ENCODE data around the gene CXCR2. TPM values are rescaled to one million over a fixed set of nuclear protein-coding genes. Genes with fewer than 3 reads are reported as not detected.

The CXCR2 gene
- total RNA-seq, 1 experiment from 2014 or later, result not detected

GRCh38 chr2:218123986-218124385 is 1.8 kb upstream of the CXCR2 start:
- H3K9me3 ChIP-seq, result peaks cover 15% of the 10 kb centered on the region; the same call in 1 of the 2 replicates
- Mint-ChIP-seq H3K4me3 (ENCODE audit: unreplicated experiment) (no peak overlapping the region), H3K4me1 (ENCODE audit: low read depth, unreplicated experiment) (no peaks in the 10 kb centered on the region), H3K27me3 (ENCODE audit: insufficient read depth, unreplicated experiment) (no peaks in the 10 kb centered on the region), H3K27ac (ENCODE audit: unreplicated experiment) (no peak overlapping the region), H3K9me3 (ENCODE audit: unreplicated experiment) (peaks cover 26% of the 10 kb centered on the region), H3K36me3 (ENCODE audit: insufficient read depth, unreplicated experiment) (no peaks in the 10 kb centered on the region)
- no peaks in the 10 kb centered on the region; the same call in 1 of the 2 replicates for H3K27me3 ChIP-seq (replicated peaks; ENCODE audit: control insufficient read depth, insufficient read depth, low read length)
- intact Hi-C loops (cut with micrococcal nuclease; ENCODE audit: unreplicated experiment), result no loop called here
- no TSS peak for BruUV-seq (replicated peaks)
- no peaks in the 10 kb centered on the region for H3K4me1 ChIP-seq
- H3K36me3 ChIP-seq (ENCODE audit: control insufficient read depth, insufficient read depth, low read length), result no peaks in the 10 kb centered on the region
- H3K4me3 ChIP-seq (ENCODE audit: low read depth, low read length), result no peak overlapping the region
- ChIA-PET CTCF (no interaction called here), POLR2A (interaction anchor here (0.6 kb wide), 1 partner anchor 1908 kb away, joined by 4 read pairs; no protein-coding TSS in a partner anchor)
- TF ChIP-seq, protein P1, sequence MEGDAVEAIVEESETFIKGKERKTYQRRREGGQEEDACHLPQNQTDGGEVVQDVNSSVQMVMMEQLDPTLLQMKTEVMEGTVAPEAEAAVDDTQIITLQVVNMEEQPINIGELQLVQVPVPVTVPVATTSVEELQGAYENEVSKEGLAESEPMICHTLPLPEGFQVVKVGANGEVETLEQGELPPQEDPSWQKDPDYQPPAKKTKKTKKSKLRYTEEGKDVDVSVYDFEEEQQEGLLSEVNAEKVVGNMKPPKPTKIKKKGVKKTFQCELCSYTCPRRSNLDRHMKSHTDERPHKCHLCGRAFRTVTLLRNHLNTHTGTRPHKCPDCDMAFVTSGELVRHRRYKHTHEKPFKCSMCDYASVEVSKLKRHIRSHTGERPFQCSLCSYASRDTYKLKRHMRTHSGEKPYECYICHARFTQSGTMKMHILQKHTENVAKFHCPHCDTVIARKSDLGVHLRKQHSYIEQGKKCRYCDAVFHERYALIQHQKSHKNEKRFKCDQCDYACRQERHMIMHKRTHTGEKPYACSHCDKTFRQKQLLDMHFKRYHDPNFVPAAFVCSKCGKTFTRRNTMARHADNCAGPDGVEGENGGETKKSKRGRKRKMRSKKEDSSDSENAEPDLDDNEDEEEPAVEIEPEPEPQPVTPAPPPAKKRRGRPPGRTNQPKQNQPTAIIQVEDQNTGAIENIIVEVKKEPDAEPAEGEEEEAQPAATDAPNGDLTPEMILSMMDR (IDR thresholded peaks at IDR 0.05; ENCODE audit: insufficient read depth in 1 of 2, low read depth in 1 of 2, low read length in 1 of 2, severe bottlenecking in 1 of 2, unreplicated experiment in 1 of 2), result no peak
- no peak for DNase-seq

DNA sequence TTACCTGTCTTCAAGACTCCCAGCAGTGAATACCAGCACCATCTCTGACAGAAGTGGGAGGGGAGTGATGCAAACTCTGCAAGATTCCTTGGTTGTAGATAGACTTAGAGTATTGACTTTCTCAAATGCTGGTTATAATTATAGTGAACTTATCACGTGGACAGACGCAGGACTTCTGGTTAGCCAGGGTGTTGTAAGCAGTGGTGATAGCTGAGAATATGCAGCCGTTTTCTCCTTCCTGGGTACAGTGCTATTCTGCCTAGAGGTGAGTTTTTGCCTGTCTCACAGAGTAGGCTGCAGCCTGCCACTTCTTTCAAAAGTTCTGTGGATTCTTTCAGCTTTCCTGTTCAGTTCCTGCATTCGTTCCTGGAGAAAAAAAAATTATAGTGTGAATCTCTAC is 733 bp upstream of the CXCR2 start:
- TF ChIP-seq, protein P1 (IDR thresholded peaks at IDR 0.05; ENCODE audit: insufficient read depth in 1 of 2, low read depth in 1 of 2, low read length in 1 of 2, severe bottlenecking in 1 of 2, unreplicated experiment in 1 of 2), result no peak
- no peaks in the 10 kb centered on the region; the same call in 1 of the 2 replicates for H3K27me3 ChIP-seq (replicated peaks; ENCODE audit: control insufficient read depth, insufficient read depth, low read length)
- Mint-ChIP-seq H3K36me3 (ENCODE audit: insufficient read depth, unreplicated experiment) (no peaks in the 10 kb centered on the region), H3K4me1 (ENCODE audit: low read depth, unreplicated experiment) (no peaks in the 10 kb centered on the region), H3K4me3 (ENCODE audit: unreplicated experiment) (no peak overlapping the region), H3K27ac (ENCODE audit: unreplicated experiment) (no peak overlapping the region), H3K27me3 (ENCODE audit: insufficient read depth, unreplicated experiment) (peaks cover 6% of the 10 kb centered on the region), H3K9me3 (ENCODE audit: unreplicated experiment) (peaks cover 22% of the 10 kb centered on the region)
- CTCF ChIA-PET, result interaction anchor here (0.6 kb wide), 1 partner anchor 106 kb away, joined by 4 read pairs; no protein-coding TSS in a partner anchor
- DNase-seq, result no peak
- BruUV-seq (replicated peaks), result no TSS peak
- no peaks in the 10 kb centered on the region for H3K36me3 ChIP-seq (ENCODE audit: control insufficient read depth, insufficient read depth, low read length)
- intact Hi-C loops (cut with micrococcal nuclease; ENCODE audit: unreplicated experiment), result no loop called here
- no peaks in the 10 kb centered on the region for H3K4me1 ChIP-seq
- peaks cover 15% of the 10 kb centered on the region; the same call in 1 of the 2 replicates for H3K9me3 ChIP-seq
- POLR2A ChIA-PET, result no interaction called here
- H3K4me3 ChIP-seq (ENCODE audit: low read depth, low read length), result no peak overlapping the region

GRCh38 chr2:218127929-218128455 is 2.2 kb downstream of the CXCR2 start:
- TF ChIP-seq, protein P1 (IDR thresholded peaks at IDR 0.05; ENCODE audit: insufficient read depth in 1 of 2, low read depth in 1 of 2, low read length in 1 of 2, severe bottlenecking in 1 of 2, unreplicated experiment in 1 of 2), result no peak
- Mint-ChIP-seq H3K4me3 (ENCODE audit: unreplicated experiment) (no peak overlapping the region), H3K27me3 (ENCODE audit: insufficient read depth, unreplicated experiment) (peaks cover 8% of the 10 kb centered on the region), H3K27ac (ENCODE audit: unreplicated experiment) (no peak overlapping the region), H3K9me3 (ENCODE audit: unreplicated experiment) (peaks cover 2% of the 10 kb centered on the region), H3K4me1 (ENCODE audit: low read depth, unreplicated experiment) (no peaks in the 10 kb centered on the region), H3K36me3 (ENCODE audit: insufficient read depth, unreplicated experiment) (no peaks in the 10 kb centered on the region)
- intact Hi-C loops (cut with micrococcal nuclease; ENCODE audit: unreplicated experiment), result no loop called here
- BruUV-seq (replicated peaks), result no TSS peak
- POLR2A ChIA-PET, result no interaction called here
- Histone ChIP-seq H3K4me3 (ENCODE audit: low read depth, low read length) (no peak overlapping the region), H3K27me3 (replicated peaks; ENCODE audit: control insufficient read depth, insufficient read depth, low read length) (no peaks in the 10 kb centered on the region; the same call in 1 of the 2 replicates), H3K9me3 (peaks cover 1% of the 10 kb centered on the region; the same call in 1 of the 2 replicates), H3K4me1 (no peaks in the 10 kb centered on the region), H3K36me3 (ENCODE audit: control insufficient read depth, insufficient read depth, low read length) (no peaks in the 10 kb centered on the region)
- CTCF ChIA-PET, result no interaction called here
- DNase-seq, result no peak

All from Caco-2 (cell line).